ENCODE results near the gene PRICKLE2. TPM values are rescaled to one million over a fixed set of nuclear protein-coding genes. Genes with fewer than 3 reads are reported as not detected.
A peak's percentile ranks its signal among the peaks of the same experiment; 100 is the strongest.

The PRICKLE2 gene
- total and polyA plus RNA-seq, 8 donors: 34.3 to 48.2 (median 41.9) TPM

- DNase-seq (no peak), ATAC-seq (peak; percentile 38)
- H3K4me3 ChIP-seq: no peak overlapping the region
- TF ChIP-seq CTCF (IDR thresholded peaks at IDR 0.05): no peak
- H3K36me3 ChIP-seq: no peaks in the 10 kb centered on the region
- intact Hi-C loops (cut with DNase I): no loop called here
- H3K27ac ChIP-seq: no peak overlapping the region
- no peaks in the 10 kb centered on the region for H3K9me3 ChIP-seq
- no peaks in the 10 kb centered on the region for H3K27me3 ChIP-seq
- no peaks in the 10 kb centered on the region for H3K4me1 ChIP-seq
Observed at GRCh38 chr3:64167351-64167750, 57.9 kb downstream of the PRICKLE2 start.

GRCh38 chr3:64166584-64167162 lies 58.6 kb downstream of the PRICKLE2 start:
- H3K4me3 ChIP-seq: no peak overlapping the region
- TF ChIP-seq CTCF (IDR thresholded peaks at IDR 0.05): no peak
- intact Hi-C loops (cut with DNase I): no loop called here
- H3K36me3 ChIP-seq: no peaks in the 10 kb centered on the region
- no peak overlapping the region for H3K27ac ChIP-seq
- DNase-seq (no peak), ATAC-seq (no peak)
- H3K4me1 ChIP-seq: peaks cover 0 to 3% of the 10 kb centered on the region in 2 donors
- no peaks in the 10 kb centered on the region for H3K27me3 ChIP-seq
- H3K9me3 ChIP-seq: no peaks in the 10 kb centered on the region

- Histone ChIP-seq H3K4me1 (peaks cover 0 to 3% of the 10 kb centered on the region in 2 donors), H3K9me3 (no peaks in the 10 kb centered on the region), H3K36me3 (peaks cover 0 to 9% of the 10 kb centered on the region in 2 donors), H3K27ac (no peak overlapping the region), H3K27me3 (no peaks in the 10 kb centered on the region), H3K4me3 (no peak overlapping the region)
- DNase-seq: no peak
- intact Hi-C loops (cut with DNase I): no loop called here
- TF ChIP-seq CTCF (IDR thresholded peaks at IDR 0.05): no peak
- ATAC-seq: no peak
Observed at GRCh38 chr3:64164349-64164748, 60.9 kb downstream of the PRICKLE2 start.

- DNase-seq (peak in 2 of 4 donors; percentile 56 to 76), ATAC-seq (peak; percentile 64)
- Histone ChIP-seq H3K9me3 (no peaks in the 10 kb centered on the region), H3K36me3 (peaks cover 0 to 11% of the 10 kb centered on the region in 2 donors), H3K4me3 (no peak overlapping the region), H3K27ac (no peak overlapping the region), H3K27me3 (no peaks in the 10 kb centered on the region), H3K4me1 (peaks cover 0 to 3% of the 10 kb centered on the region in 2 donors)
- TF ChIP-seq CTCF (IDR thresholded peaks at IDR 0.05): no peak
- intact Hi-C loops (cut with DNase I): no loop called here
Observed at GRCh38 chr3:64163755-64164148, 61.5 kb downstream of the PRICKLE2 start.

- ATAC-seq (no peak), DNase-seq (no peak)
- Histone ChIP-seq H3K27me3 (no peaks in the 10 kb centered on the region), H3K9me3 (no peaks in the 10 kb centered on the region), H3K36me3 (peaks cover 0 to 11% of the 10 kb centered on the region in 2 donors), H3K4me3 (no peak overlapping the region), H3K27ac (no peak overlapping the region), H3K4me1 (peaks cover 0 to 3% of the 10 kb centered on the region in 2 donors)
- intact Hi-C loops (cut with DNase I): no loop called here
- no peak for TF ChIP-seq CTCF (IDR thresholded peaks at IDR 0.05)
Observed at GRCh38 chr3:64163019-64163754, 62.1 kb downstream of the PRICKLE2 start.

All from left lung (tissue), 10 donors.